ENCODE data around the gene SLF1.

DNA sequence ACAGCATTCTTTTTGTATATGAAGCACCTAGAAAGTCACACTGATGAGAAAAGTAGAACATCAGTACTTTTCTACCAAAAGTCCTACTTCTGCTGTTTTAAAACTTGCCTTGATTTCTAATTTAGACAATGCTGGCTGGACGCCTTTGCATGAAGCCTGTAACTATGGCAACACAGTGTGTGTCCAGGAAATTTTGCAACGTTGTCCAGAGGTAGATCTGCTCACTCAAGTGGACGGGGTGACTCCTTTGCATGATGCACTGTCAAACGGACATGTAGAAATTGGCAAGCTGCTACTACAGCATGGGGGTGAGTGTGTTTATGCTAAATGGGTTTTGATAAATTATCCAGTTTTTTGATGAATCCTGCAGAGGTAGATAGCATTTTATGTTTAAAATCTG lies 73.5 kb downstream of the SLF1 start:
- TF ChIP-seq CTCF (IDR thresholded peaks at IDR 0.05; ENCODE audit: low read length): no peak
- no peak for TF ChIP-seq EZH2 (optimal IDR thresholded peaks at IDR 0.05; ENCODE audit: low read depth, low read length)
- TF ChIP-seq EZH2phosphoT487 (IDR thresholded peaks at IDR 0.05; ENCODE audit: low read length): no peak
